ENCODE measurements around the gene ETS1.

The ETS1 gene

DNA sequence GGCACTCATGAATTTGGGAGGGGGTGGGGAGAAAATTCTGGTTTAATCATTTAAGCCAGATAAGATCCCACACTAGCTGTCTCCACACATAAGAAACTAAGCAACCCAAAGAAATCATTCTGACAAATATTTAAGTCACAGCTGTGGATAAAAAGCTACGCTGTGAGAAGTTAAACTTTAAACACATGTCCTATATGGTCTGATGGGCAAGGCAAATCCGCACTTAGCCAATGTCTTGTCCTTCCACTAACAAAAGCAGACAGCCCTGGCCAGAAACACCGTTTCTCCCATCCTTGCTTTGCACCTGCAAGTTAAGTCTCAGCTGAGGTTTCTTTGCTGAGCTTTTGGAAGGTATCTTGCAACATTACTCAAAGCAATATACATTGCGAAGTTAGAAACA is 68.0 kb downstream of the ETS1 start:
- DNase-seq (ENCODE audit: low spot score) = no peak

DNA sequence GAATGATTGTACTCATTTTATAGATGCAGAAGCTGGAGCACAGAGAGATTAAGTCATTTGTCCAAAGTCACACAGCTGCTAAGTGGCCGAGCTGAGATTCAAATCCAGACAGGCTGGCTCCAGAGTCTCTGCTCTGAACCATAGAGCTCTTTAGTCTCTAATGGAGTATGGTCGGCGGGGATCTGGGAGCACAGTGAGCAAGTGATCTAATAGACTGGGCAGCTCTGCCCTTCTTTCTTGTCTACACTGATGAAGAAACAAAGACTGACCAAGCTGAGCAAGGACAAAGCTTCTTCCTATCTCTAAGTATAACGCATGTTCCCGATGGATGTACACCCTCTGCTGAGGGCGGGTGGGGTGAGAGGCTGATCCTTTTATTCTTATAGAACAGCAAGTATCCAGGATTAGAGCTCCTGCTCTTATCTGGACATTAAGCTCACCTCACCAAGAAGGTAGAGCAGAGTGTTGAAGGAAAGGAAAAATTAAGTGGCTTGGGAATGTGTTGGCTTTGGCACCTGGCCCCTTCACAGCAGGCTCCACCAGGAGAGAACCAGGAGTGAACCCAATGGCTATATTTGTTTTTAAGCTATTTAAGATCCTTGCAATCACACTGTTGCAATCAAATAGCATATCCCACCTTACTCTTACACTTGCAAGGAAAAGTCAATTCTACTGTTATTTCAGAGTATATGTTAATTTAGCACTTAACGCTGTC is 68.7 kb downstream of the ETS1 start:
- DNase-seq (ENCODE audit: low spot score) = no peak

DNA sequence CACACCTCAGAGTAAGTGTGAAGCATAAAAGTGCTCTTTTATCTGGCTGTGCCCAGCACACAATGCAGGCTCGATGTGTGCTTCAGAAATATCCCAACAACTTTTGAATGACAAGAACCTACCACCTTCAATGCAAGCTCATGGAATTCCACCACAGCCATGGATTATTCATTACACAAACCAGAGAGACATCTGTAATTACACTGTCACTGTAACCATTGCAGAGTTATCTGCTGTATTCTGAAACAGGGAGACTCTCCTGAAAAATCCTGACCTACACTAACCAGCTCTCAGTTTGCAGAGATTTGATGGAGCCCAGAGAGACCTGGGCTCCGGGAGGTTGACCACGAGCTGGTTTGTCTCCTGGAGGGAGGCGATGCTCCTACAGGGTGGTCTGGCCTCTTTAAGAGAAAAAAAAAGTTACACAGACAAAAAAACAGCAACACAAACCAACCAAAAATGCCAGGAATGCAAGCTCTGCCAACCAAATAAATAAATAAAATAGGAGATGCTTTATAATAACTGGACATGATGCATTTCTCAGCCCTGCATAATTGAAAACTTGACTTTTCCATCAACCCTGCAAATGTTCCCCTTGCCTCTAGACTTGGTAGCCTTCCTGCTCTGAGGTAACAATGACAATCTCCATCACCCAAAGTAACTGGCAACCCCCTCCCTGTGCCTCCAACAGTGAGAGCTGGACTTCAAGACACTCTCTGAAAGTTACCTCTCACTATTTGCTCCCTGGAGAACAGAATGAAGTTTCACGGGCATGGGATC is 69.7 kb downstream of the ETS1 start:
- no peak for DNase-seq (ENCODE audit: low spot score)

DNA sequence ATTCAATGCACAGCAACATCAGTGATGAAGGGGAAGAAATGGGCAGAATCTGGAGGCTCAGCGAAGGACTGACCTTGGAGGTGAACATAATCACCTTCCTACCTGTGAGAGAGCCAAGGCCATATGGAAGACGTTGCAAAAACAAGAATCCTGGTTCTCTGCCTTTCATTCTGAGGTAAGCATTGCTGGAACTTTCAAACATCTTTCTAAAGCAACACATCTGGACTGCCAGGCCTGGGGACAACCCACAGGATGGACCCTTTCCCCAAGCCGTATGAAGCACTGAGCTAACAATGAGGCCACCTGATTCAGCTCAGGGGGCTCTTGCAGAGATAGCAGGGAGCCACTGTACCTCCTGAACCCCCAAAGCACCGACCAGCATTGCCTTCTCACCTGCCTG is 70.5 kb downstream of the ETS1 start:
- no peak for DNase-seq (ENCODE audit: low spot score)

DNA sequence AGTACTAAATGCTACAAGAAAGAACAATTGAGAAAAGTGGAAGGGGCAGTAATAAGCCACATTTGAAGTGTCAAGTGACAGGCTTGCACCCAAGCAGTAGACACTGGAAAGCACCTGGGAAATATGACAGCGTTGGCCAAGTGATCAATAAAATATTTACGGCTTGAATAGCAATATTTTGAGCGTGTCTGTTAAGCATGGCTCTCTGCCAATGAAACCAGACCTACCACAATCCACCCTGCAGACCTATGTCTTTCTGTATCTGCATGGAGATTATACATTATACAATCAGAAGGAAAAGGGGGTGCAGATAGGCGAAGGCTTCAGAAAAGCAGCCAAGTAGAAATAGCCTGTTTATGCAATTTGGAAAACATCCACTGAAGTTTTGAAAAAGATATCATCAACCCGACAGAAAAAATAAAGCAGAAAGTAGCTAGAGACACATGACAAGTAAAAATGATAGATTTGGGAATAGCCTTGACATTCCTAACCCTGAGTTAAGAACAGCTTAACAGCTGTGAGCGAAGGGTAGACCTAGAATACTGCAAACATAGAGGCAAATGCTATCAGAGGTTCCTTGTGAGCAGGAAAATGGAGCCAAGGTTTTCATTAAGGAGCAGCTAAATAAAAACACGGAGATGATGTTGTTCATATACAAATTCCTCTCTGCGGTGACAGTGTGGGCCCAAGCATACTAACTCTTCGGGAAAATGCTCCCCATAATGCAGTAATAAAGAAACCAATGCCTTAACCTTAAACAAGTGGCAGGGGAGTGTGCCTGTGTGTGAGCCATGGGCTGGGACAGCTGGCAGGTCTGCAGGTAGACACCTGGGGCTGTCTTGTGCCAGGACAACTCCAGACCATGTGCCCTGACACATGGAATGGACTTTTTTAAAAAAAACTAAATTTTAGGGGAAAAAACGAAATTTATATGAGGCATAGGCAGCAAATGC is 71.3 kb downstream of the ETS1 start:
- DNase-seq (ENCODE audit: low spot score) = no peak

DNA sequence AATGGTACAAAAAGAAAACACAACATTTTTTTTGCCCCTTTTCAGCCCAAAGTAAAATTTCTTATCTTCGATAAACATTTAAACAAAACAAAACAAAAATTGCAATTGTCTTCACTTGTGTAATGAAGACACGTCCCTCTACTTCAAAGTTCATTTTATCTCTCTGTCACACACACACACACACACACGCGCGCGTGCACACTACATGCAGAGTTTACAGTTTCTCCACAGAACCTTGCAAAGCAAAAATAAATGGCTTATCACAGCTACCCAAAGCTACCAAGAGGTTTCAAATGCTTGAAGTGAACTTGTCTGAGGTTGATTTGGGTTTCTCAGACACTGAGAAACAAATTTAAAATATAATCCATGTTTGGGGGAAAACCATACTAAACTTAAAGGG is 72.3 kb downstream of the ETS1 start:
- DNase-seq (ENCODE audit: low spot score) = no peak

DNA sequence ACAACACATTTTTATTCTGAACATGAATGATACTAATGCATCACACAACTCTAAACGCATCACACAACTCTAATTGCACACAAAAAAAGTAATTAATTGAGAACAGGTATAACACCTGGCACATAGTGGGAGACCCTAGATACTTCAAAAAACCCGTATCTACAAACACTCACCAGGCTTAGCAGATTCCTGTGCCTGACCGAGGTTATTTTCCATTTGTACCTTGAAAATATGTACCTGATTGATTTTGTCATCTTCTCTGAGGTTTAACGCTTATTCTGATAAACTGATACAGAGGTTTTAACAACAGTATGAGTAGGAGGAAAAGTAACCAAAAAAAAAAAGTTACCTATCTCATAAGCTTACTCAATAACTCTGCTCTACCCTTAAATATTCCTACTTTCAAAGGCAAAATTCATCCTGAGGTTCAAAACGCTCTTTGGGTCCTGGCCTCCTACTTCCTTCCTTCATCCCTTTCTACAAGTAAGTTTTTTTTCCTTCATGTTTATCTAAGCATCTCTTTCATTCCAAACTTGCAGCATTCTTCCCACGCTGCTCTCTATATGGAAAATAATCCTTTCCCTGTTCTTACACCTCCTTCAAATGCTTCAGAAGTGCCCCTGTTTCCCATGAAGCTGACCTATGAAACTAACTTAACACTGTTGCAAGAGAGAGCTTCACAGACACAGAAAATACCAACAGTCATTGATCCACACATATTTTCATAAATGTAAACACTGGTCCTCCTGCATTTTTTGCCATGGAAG is 73.3 kb downstream of the ETS1 start:
- DNase-seq (ENCODE audit: low spot score) = no peak

DNA sequence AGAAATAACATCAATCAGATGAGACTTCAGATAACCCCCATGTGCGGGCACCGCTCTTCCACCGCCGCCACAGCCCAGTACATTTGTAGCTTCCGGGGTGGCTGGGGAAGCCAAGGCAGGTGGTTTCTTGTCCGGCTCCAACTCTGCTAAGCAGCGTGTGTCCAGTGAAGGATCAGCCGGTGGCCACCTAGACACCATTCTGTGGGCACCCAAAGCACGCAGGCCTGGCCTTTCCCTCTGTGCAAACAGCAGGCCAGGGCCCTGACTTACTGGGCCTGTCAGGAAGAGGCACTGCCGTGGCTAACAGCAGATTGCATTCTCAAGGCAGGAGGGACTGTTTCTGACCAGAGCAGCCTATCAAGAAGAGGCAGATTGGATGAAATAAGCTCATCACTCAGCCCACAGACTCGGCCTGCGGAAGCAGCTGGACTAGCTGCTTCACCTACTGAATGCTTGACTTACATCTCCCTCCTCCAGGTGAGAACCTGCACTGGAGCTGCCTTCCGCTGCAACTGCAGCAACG is 74.8 kb downstream of the ETS1 start:
- DNase-seq (ENCODE audit: low spot score) = no peak

DNA sequence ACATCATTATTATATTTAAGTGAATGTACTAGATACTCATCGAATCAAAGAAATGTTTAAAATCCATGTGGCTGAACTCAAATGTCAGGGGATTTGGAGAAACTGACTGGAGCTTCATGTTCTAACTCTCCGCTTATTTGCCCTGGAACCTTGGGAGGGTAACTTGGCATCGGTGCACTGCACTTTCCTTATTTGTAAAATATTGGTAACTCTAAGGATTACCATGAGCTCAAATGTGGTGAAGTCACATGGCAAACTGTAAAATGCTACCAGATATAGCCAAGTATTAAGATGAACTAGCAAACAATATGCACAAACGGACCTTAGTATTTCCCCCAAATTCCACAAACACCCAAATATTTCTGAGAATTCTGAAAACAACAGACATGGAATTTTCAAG is 75.6 kb downstream of the ETS1 start:
- DNase-seq (ENCODE audit: low spot score) = no peak

DNA sequence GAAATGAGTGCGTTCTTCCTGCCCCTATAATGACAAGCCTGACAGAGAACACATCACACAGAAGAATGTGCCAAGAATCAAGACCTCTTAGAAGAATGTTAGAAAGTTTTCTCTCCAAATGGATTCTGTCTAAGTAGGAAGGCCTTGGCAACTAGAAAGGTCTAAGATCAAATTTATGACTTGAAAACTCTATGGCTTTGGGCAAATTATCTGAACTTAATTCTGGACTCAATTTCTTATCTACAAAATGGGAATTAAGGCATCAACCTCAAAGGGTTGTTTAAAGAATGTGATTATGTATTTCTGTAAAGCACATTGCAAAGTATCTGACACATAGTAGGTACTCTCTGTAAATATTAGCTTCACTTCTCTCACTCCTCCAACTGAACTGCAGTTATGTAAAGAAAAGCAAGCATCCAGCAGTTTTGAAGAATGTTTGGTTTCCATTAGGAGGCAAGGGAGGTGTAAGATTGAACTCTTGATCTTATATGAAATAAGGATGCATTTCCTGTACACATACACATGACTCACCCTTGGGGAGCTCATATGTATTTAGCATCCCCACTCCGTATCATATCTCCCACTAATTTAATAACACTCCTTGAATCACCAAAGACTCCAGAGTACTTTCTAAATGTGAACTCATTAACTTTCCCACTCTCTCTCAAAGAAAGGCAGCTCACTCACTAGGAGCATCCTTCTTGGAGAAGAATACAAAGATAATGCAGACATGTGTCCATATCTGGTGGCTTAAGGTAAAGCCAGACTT is 77.6 kb downstream of the ETS1 start:
- DNase-seq (ENCODE audit: low spot score) = no peak

DNA sequence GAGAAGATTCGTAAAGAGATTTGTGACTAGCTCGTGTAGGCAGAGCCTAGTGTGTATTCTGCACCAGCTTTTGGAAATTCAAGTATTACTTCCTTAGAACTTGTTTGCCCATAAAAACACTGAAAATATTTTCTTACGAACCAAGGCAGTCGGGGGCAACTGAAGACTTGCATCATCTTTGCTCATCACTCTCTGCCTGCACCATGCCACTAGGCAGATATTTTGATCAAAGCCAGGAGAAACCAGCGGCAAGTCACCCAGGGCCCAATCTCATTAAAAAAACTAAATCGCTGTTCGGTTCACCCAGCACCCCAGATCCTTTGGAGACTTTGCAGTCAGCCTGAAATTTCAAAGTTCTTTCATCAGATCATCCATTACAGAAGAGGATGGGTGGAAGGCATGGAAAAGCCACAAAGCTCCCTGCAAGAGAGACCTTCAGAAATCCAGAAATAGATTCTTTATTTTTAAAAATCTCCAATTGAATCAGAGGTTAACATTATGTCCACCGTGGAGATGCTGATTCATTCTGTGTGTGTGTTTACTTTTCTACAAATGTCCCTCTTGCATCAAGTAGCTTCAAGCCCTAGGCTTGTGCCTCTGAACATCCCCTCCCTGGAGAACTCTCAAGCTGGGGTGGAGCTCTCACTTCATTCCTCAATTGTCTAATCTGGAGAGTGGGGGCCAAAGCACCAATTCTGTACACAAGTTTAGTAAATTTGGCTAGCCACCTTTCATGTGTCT is 78.4 kb downstream of the ETS1 start:
- no peak for DNase-seq (ENCODE audit: low spot score)

DNA sequence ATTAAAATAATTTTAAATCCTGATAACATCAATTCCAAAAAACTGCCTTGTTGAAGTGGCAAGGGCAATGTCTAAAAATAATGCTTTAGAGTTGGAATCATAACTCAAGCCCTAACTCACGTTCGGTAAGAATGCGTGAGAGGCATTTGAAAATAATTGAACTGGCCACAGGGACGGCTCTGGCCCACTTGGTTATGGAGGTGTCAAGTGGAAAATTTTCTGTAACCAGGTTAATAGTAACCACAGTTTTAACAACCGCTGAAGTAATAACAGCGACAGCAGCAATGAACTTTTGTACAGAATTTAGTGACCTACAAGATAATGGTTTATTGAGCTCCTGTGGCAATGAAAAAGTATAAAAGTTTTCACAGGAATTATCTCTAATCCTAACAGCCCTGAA is 79.4 kb downstream of the ETS1 start:
- DNase-seq (ENCODE audit: low spot score) = no peak

DNA sequence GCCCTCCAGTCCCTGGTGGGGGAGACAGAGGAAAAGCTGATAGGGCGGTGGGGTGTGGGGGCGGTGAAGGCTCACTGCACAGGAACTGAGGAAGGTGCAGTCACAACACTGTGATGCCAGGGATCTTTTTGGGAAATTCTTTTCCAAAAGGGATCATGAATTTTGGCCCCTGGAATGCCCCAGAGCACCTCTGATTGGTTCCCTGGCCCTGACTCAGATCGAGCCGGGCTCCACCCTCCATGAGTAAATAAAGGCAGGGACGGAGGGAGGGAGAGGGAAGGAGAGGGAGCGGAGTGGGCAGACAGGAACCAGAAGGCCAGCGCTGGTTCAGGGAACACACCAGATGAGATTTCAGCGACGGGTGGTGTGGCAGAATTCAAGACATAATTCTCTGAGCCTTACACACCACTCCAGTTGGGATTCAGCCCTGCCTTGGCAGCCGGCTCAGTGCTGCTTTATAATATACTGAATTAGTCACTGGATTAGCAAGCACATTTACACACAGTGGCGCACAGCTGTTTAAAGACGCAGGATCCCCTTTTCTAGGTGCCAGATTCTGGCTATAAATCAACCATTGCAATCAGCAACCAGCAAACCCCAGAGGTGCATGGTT is 80.3 kb downstream of the ETS1 start:
- peak; percentile 59 for DNase-seq (ENCODE audit: low spot score)

DNA sequence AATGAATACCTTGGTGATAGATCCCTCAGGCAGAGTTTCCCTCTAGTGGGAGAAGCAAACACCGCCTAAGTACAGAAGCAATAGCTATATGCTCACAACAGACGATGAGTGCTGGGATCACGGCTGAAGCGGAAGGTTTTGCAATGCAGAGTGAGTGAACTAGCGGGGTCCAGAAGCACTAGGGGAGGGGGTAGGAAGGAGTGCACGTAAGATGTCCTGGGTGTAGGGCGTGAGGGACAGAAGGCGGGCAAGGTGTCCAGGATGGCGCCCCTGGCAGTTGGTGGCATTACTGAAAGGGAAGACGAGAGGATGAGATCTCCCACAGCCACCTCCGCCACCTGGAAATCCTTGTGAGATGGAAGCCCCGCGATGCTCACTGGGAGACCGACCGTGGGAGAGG is 81.0 kb downstream of the ETS1 start:
- no peak for DNase-seq (ENCODE audit: low spot score)

DNA sequence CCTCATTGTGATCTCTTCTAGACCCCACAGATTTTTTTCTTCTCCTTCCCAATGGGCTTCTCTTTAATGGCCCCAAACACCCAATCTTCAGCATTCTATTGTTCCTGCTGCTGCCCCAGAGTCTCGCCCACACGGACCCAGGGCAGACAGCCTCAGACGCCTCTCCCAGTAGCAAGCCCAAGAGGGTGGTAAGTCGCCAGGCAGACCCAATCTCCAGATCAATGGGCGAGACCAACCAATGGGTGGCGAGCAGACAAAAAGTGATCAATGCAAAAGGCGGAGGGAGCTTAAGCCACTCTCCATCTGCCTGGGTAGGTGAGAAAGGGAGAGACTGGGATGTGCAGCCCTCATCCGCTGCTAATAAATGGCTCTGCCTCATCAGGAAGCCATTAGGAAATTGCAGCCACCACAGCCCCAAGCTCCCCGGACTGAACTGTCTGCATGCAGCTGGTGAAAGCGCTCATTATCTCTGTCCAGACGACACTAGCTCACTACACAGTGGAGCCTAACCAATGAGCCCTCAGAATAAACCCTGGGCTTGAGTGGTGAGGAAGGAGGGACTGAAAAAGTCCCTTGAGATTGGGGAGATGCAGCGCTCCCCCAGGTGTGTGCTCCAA is 81.8 kb downstream of the ETS1 start:
- no peak for DNase-seq (ENCODE audit: low spot score)

DNA sequence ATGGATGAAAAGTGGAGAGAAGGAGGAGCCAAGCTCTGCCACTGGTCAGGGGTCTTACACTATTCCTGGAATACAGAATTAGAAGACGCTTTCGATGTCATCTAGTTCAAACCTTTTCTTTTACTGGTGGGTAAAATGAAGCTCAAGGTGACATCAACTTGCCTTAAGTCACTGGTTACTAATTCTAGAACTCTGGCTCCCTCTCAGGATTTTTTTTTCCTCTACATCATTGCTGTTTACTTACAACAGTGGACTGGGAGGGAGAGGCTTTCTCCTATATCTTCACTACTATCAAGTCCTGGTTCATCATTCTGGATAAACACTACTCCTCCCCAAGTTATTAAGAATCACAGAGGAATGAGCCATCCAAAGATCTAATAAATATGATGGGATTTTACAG is 82.9 kb downstream of the ETS1 start:
- DNase-seq (ENCODE audit: low spot score) = no peak

DNA sequence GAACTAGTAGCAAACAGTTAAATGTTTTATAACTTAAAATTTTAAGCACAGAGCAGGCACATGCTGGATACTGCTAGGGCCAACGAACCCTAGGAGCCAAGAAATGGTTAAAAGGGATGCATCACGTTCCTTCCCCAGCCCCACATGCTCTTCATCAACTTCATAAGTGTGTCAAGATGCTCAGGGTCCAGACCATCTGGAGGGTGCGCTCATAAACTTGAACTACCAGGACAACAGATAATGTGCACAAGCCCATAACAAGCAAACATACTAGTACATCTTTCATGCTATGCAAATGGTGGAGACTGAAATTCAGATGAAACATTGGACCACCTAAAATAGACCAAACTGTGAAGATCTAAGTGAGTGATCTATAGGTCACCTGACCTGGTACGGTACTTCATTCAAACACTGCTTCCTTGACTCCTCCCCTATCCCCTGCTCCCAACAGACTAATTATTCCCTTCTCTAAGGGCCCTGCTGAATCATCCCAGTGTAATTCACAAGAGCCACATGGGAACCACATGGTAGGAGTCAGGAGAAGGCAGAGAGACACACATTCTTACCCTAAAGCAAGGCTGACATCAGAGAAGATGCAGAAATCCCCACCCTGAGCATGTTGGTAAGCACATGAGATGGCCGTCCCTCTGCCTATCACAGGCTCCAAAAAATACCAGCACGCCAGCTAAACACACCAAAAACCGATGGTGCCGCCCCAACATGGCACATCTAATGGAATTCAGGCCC is 83.9 kb downstream of the ETS1 start:
- no peak for DNase-seq (ENCODE audit: low spot score)

DNA sequence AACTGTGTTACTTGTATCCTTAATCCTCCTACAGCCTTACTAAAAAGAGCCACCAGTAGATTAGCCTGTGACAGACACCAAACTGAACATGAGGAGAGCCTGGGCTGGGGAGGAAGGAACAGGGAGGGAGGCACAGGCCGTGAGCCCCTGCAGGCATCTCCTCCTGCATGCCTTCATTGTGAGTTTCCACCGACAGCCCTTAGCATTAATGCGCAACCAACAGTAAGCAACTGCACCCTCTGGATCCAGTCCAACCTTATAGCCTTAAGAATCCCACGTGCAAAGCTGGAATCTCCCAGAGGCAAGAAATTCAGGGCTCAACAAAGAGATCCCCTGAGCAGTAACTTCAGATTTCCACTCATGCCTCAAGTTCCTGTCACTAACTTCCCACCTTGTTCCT is 84.6 kb downstream of the ETS1 start:
- DNase-seq (ENCODE audit: low spot score) = no peak
